ENCODE measurements around the gene NOL4L.
"Not testable (repeated sequence)": the region's sequence is repeated elsewhere in the genome, so short reads cannot be mapped to it uniquely, and the experiment has no call there.

NOL4L gene

DNA sequence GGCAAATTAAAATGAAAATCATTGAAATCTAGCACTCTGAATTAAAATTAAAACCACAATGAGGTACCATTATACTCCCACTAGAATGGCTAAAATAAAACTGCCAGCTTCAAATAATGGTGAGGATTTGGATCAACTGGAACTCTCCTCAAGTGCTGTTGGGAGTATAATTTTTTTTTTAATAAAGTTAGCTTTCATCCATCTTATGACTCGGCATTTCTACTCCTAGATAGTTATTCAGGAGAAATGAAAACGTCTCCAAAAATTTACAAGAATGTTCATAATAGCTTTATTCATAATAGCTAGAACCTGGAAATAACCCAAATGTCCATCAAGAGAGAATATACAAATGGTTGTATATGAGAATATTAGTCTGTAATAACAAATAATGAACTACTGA lies 163.8 kb downstream of the NOL4L start:
- no peak for DNase-seq (ENCODE audit: low spot score)

- DNase-seq (ENCODE audit: low spot score): no peak
Observed at GRCh38 chr20:32418376-32418775, 166.8 kb downstream of the NOL4L start.

DNA sequence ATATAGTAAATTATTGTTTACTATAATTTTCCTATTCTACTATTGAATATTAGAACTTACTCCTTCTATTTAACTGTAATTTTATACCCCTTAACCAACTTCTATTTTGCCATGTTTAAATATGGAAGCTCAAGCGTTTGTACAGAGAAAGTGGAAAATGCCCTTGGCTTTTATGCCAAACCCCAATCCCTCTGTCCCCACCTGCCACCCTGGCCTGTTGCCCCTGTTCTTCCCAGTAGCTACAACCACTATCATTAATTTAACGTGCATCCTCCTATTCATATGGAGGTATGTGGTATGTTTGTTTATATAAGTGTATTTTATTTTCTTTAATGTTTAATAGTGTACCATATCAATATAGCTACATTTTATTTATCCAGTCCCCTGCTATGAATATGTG lies 168.9 kb downstream of the NOL4L start:
- DNase-seq (ENCODE audit: low spot score): no peak

DNA sequence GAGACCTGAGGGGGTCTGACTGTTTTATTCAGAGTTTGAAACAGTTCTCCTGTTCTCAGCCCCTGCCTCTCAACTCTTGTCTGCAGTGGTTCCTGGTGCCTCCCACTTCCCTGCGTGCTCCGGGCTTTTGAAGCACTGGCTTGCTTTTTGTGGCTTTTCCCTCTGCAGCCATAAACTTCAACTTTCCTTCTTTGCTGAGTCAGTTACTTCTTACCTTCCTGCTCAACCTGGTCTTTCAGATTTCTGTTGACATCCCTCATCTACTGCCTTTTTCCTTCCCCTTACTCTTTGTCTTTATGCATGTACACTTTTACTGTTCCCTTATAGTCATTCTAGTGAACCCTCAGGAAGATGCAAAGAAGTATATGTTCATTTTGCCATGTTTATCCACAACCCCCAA lies 169.6 kb downstream of the NOL4L start:
- DNase-seq (ENCODE audit: low spot score): no peak

GRCh38 chr20:32411955-32412706 lies 173.0 kb downstream of the NOL4L start:
- no peak for DNase-seq (ENCODE audit: low spot score)

GRCh38 chr20:32407131-32407750 lies 177.9 kb downstream of the NOL4L start:
- not testable (repeated sequence) for DNase-seq (ENCODE audit: low spot score)

- no peak for DNase-seq (ENCODE audit: low spot score)
Observed at GRCh38 chr20:32406701-32407100, 178.4 kb downstream of the NOL4L start.

DNA sequence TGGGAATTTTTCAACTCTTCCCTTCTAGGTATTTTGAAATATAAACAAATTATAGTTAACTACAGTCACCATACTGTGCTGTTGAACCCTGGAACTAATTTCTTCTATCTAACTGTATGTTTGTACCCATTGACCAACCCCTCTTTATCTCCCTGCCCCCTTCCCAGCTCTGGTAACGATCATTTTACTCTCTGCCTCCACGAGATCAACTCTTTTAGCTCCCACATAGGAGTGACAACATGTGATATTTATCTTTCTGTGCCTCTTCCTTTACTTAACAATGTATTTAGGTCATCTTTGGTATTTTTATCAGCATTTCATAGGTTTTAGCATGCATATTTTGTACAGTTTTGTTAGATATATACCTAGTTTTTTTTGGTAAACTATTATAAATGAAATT lies 181.1 kb downstream of the NOL4L start:
- no peak for DNase-seq (ENCODE audit: low spot score)

DNA sequence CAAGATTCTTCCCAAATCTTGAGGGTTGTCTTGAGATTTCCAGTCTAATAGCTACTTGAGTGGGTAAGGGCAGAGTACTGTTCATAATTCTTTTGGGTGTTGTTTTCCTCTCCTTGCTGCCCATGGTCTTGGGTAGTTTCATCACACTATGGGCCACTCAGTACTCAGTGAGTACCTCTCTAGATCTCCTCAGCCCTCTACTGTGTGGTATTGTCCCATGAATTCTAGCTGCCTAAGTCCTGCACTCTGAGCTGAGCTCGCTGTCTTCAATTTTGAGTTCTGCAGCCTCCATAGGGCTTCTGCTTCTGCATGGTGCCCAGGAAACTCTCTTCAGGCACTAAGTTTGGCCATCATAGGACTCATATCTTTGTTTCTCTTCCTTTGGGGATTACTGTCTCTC lies 184.7 kb downstream of the NOL4L start:
- DNase-seq (ENCODE audit: low spot score): no peak

GRCh38 chr20:32397567-32398084 lies 187.5 kb downstream of the NOL4L start:
- no peak for DNase-seq (ENCODE audit: low spot score)

GRCh38 chr20:32396646-32397160 lies 188.4 kb downstream of the NOL4L start:
- DNase-seq (ENCODE audit: low spot score): no peak

DNA sequence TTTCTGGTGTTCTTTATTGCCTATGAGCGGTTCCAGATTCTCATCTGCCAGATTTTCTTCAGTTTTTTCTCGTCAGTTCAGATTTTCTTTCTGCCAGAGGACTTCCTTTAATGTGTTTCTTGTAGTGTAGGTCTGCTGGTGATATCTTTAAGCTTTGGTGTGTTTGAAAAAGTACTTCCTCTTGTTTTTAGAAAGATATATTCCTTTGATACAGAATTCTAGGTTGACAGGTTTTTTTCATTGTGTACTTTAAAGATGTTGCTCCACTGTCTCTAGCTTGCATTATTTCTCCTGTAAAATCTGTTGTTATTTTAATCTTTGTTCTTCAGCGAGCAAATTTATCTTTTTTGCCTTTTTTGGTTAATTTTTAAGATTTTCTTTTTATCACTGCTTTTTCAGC lies 190.1 kb downstream of the NOL4L start:
- no peak for DNase-seq (ENCODE audit: low spot score)

All from iPS-NIHi11 (cell line).